ENCODE data around the gene HOXB5.

GRCh38 chr17:48567646-48568354 lies 25.8 kb downstream of the HOXB5 start:
- TF ChIP-seq, protein P1, sequence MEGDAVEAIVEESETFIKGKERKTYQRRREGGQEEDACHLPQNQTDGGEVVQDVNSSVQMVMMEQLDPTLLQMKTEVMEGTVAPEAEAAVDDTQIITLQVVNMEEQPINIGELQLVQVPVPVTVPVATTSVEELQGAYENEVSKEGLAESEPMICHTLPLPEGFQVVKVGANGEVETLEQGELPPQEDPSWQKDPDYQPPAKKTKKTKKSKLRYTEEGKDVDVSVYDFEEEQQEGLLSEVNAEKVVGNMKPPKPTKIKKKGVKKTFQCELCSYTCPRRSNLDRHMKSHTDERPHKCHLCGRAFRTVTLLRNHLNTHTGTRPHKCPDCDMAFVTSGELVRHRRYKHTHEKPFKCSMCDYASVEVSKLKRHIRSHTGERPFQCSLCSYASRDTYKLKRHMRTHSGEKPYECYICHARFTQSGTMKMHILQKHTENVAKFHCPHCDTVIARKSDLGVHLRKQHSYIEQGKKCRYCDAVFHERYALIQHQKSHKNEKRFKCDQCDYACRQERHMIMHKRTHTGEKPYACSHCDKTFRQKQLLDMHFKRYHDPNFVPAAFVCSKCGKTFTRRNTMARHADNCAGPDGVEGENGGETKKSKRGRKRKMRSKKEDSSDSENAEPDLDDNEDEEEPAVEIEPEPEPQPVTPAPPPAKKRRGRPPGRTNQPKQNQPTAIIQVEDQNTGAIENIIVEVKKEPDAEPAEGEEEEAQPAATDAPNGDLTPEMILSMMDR (IDR thresholded peaks at IDR 0.05; ENCODE audit: borderline replicate concordance, extremely low read depth, low read length, poor library complexity, severe bottlenecking) = no peak
- TF ChIP-seq EZH2 (IDR thresholded peaks at IDR 0.05; ENCODE audit: borderline replicate concordance, low read depth, low read length, severe bottlenecking) = no peak

Measured in DND-41 (cell line).